Transverse colon (tissue), 4 donors: ENCODE data around the gene RARRES1. TPM values are rescaled to one million over a fixed set of nuclear protein-coding genes. Genes with fewer than 3 reads are reported as not detected.

Source experiments
- DNase-seq: peaks from one replicate; pipeline ENCODE4 v3.0.0-alpha.2; 2019
- H3K27ac ChIP-seq, 4 donors: fragments of 200-600 bp; sonication (generic); 2 replicates each; pipeline ENCODE4 v1.5.1; 2016 to 2018; ENCODE audit warnings: inconsistent platforms in 4 of 4
- H3K27me3 ChIP-seq: fragments of 200-600 bp; sonication (generic); 2 replicates; pipeline ENCODE4 v1.5.1; 2017; ENCODE audit warnings: inconsistent platforms
- H3K36me3 ChIP-seq, 4 donors: fragments of 200-600 bp; sonication (generic); 2 replicates each; pipeline ENCODE4 v1.5.1; 2017 to 2019; ENCODE audit warnings: inconsistent platforms in 4 of 4
- H3K4me1 ChIP-seq, 4 donors: fragments of 200-600 bp; sonication (generic); 2 replicates each; pipeline ENCODE4 v1.5.1; 2017 to 2020; ENCODE audit warnings: inconsistent platforms in 4 of 4
- H3K4me3 ChIP-seq, 4 donors: fragments of 200-600 bp; sonication (generic); 1 replicate in 1 of 4; 2 replicates in 3 of 4; pipeline versions ENCODE4 v1.5.1 to v1.6.1; 2017 to 2019; ENCODE audit warnings: inconsistent platforms in 4 of 4
- H3K9me3 ChIP-seq, 2 donors: fragments of 200-600 bp; sonication (generic); 2 replicates each; pipeline ENCODE4 v1.5.1; 2017 to 2019; ENCODE audit warnings: inconsistent platforms in 2 of 2
- CTCF ChIP-seq, 5 experiments: fragments of 200-600 bp in 3 of 5; fragments of 450-650 bp in 2 of 5; sonication (generic) in 3 of 5; IDR thresholded peaks; 1 replicate in 2 of 5; 2 replicates in 3 of 5; pipeline ENCODE4 v1.5.1; 2016 to 2017; ENCODE audit warnings: antibody characterized with exemption in 5 of 5, inconsistent platforms in 3 of 5, mild to moderate bottlenecking in 2 of 5, moderate library complexity in 1 of 5
- EP300 ChIP-seq: sonication (generic); formaldehyde crosslinking; IDR thresholded peaks from one replicate; pipeline ENCODE4 v1.6.1; 2017; ENCODE audit warnings: antibody characterized with exemption, low read depth
- POLR2A ChIP-seq: fragments of 450-650 bp; IDR thresholded peaks from one replicate; pipeline ENCODE4 v1.6.1; 2016; ENCODE audit warnings: antibody characterized with exemption, mild to moderate bottlenecking, moderate library complexity
- POLR2AphosphoS5 ChIP-seq, 3 donors: sonication (generic); formaldehyde crosslinking; IDR thresholded peaks; one replicate each; pipeline ENCODE4 v1.6.1; 2016; ENCODE audit warnings: antibody characterized with exemption in 3 of 3
- WGBS, 2 donors: methylation state at CpG; one replicate each; pipeline ENCODE4 v1.1.5; 2018; ENCODE audit warnings: low coverage in 1 of 2; 5-methylcytosine and 5-hydroxymethylcytosine counted together
- in situ Hi-C, 4 donors: fragments of 200-750 bp; cut with MboI; loops; one replicate each; pipeline versions ENCODE4 v1.15.0 to v1.15.1; 2017; ENCODE audit warnings: low sequenced_read_pairs in 3 of 4, low pct_ligation_motif_present in 1 of 4, low pct_unique_long_range_greater_than_20kb in 1 of 4
- intact Hi-C: fragments of 100-400 bp; cut with DNase I; formaldehyde crosslinking; loops from one replicate; pipeline ENCODE4 v1.15.1; 2023; ENCODE audit warnings: low total_unique reads
- total RNA-seq, 4 donors: library from RNA; depleted of rRNA; stranded (reverse); fragments of >200 nt; gene quantifications; one replicate each; pipeline ENCODE4 v1.1.0, GENCODE V29; 2016

RARRES1 gene
- total RNA-seq, 4 donors from 2014 or later, result 3.4 to 71.5 (median 30.2) TPM

DNA sequence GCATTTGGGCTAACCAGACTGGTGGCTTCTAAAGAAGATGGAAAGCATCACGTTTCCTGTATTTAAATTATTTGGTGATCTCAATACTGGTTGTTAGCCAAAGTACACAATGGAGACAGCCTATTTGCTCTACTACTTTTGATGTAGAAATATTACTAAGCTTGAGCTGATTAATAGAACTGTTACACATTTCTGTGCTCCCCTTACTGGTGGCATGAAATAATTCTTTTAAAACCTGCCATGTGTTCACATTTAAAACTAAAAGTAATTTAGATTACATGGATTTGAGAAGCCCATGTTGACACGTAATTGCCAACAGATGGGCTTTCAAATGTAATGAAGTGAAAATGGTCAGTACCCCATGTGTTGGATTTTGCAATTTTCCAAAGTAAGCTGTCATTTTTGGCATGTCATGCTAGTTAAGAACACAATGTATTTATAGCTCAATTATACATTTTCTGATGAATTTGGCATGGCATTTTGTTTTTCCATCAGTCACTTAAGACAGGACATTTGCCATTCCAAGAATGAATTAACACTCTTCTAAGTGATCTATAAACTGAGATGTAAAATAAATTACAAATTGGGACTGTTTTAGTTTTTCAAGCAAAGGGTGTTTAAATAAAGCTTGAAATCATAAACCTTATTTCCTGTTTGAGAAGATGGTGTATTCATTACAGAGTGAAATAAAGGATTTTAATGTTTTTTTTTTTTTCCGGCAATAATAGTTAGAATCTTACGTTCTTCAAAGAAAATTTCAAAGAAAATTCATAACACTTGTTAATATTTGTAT, 10.8 kb upstream of the RARRES1 start:
- intact Hi-C loops (no loop called here), in situ Hi-C loops (no loop called here)
- TF ChIP-seq EP300 (no peak), POLR2A (no peak), CTCF (IDR thresholded peaks at IDR 0.05) (no peak), POLR2AphosphoS5 (IDR thresholded peaks at IDR 0.05) (no peak)
- Histone ChIP-seq H3K27ac (no peak overlapping the region), H3K36me3 (no peaks in the 10 kb centered on the region), H3K27me3 (no peaks in the 10 kb centered on the region), H3K4me3 (no peak overlapping the region), H3K9me3 (no peaks in the 10 kb centered on the region), H3K4me1 (peaks cover 0 to 3% (median 0%) of the 10 kb centered on the region in 4 donors)
- 75 to 81% methylated on average over 4 of the region's 4 CpGs for WGBS, 2 donors
- DNase-seq, result no peak

DNA sequence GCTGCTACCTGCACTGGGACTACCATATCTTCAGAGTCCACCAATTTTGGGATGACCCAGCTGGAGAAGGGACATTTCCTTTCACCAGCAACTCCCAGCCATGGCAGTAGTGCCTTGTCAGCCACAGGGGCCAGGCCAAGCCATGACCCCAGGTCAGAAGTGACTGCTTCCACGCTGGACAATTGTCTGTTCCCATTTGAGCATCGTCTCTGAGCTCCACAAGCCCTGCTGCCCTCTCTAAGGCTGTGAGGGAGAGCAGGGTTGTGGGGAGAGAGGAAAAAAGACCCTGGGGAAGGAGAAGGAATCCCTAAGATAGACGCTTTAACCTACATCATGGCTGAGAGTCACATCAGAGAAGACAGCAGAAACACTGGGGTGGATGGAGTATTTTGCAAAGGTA, 7.4 kb upstream of the RARRES1 start:
- in situ Hi-C loops, result loop anchor here in 1 of 4 donors (10.0 kb wide), 1 partner anchor 45 kb away; no protein-coding TSS in a partner anchor
- Histone ChIP-seq H3K4me3 (no peak overlapping the region), H3K4me1 (peaks cover 0 to 3% (median 0%) of the 10 kb centered on the region in 4 donors), H3K36me3 (no peaks in the 10 kb centered on the region), H3K27me3 (no peaks in the 10 kb centered on the region), H3K9me3 (no peaks in the 10 kb centered on the region), H3K27ac (no peak overlapping the region)
- DNase-seq, result no peak
- TF ChIP-seq POLR2AphosphoS5 (IDR thresholded peaks at IDR 0.05), result no peak
- no peak for TF ChIP-seq CTCF (IDR thresholded peaks at IDR 0.05)
- TF ChIP-seq EP300, result no peak
- TF ChIP-seq POLR2A, result no peak
- intact Hi-C loops, result no loop called here
- 91 to 100% methylated on average over 2 to 3 of the region's 3 CpGs for WGBS, 2 donors

GRCh38 chr3:158739078-158739477, 6.8 kb upstream of the RARRES1 start:
- 83% methylated on average over 4 of the region's 4 CpGs; no CpG with 5 or more reads in 1 of the 2 donors for WGBS, 2 donors
- intact Hi-C loops (no loop called here), in situ Hi-C loops (loop anchor here in 1 of 4 donors (10.0 kb wide), 1 partner anchor 46 kb away; no protein-coding TSS in a partner anchor)

More at GRCh38 chr3:158739078-158739477, 6.8 kb upstream of the RARRES1 start:
- Histone ChIP-seq H3K4me1 (no peaks in the 10 kb centered on the region), H3K36me3 (no peaks in the 10 kb centered on the region), H3K27me3 (no peaks in the 10 kb centered on the region), H3K27ac (no peak overlapping the region), H3K4me3 (no peak overlapping the region), H3K9me3 (no peaks in the 10 kb centered on the region)
- TF ChIP-seq POLR2AphosphoS5 (IDR thresholded peaks at IDR 0.05) (no peak), EP300 (no peak), CTCF (IDR thresholded peaks at IDR 0.05) (no peak), POLR2A (no peak)
- DNase-seq, result no peak
